WTC11 (cell line): ENCODE measurements around the gene TRIM44. TPM values are rescaled to one million over a fixed set of nuclear protein-coding genes. Genes with fewer than 3 reads are reported as not detected.

Experiments used
- EMX1 ChIP-seq: fragments of 250-450 bp; sonication (Bioruptor Pico); IDR thresholded peaks from 2 replicates; pipeline ENCODE4 v1.8.0; 2021; ENCODE audit warnings: mild to moderate bottlenecking
- ESRRA ChIP-seq: sonication (generic); formaldehyde crosslinking; IDR thresholded peaks from 2 replicates; pipeline ENCODE4 v1.8.1; 2022; ENCODE audit warnings: mild to moderate bottlenecking, missing genetic modification reagents, borderline replicate concordance
- ETV6 ChIP-seq: sonication (generic); formaldehyde crosslinking; IDR thresholded peaks from 2 replicates; pipeline ENCODE4 v1.8.1; 2022; ENCODE audit warnings: mild to moderate bottlenecking, missing genetic modification reagents
- HMGA2 ChIP-seq: fragments of 250-450 bp; sonication (Bioruptor Pico); IDR thresholded peaks from 2 replicates; pipeline ENCODE4 v1.4.0; 2021; ENCODE audit warnings: mild to moderate bottlenecking, moderate library complexity
- IRF1 ChIP-seq: sonication (generic); formaldehyde crosslinking; IDR thresholded peaks from 2 replicates; pipeline ENCODE4 v1.8.0; 2023; ENCODE audit warnings: missing genetic modification reagents
- MXD4 ChIP-seq: fragments of 250-450 bp; sonication (Bioruptor Pico); IDR thresholded peaks from 2 replicates; pipeline ENCODE4 v1.8.0; 2021; ENCODE audit warnings: mild to moderate bottlenecking, moderate library complexity, borderline replicate concordance
- MYBL2 ChIP-seq: sonication (generic); formaldehyde crosslinking; IDR thresholded peaks from 2 replicates; pipeline ENCODE4 v1.8.1; 2023; ENCODE audit warnings: mild to moderate bottlenecking, moderate library complexity, missing genetic modification reagents
- RELA ChIP-seq: sonication (generic); formaldehyde crosslinking; IDR thresholded peaks from 2 replicates; pipeline ENCODE4 v1.8.1; 2022; ENCODE audit warnings: missing genetic modification reagents, mild to moderate bottlenecking, borderline replicate concordance
- SOX15 ChIP-seq: fragments of 250-450 bp; sonication (Bioruptor Pico); IDR thresholded peaks from 2 replicates; pipeline ENCODE4 v1.9.0; 2021; ENCODE audit warnings: mild to moderate bottlenecking
- TCF7 ChIP-seq: sonication (generic); formaldehyde crosslinking; IDR thresholded peaks from 2 replicates; pipeline ENCODE4 v1.8.0; 2022; ENCODE audit warnings: mild to moderate bottlenecking, low read depth, missing genetic modification reagents, moderate library complexity
- TEAD1 ChIP-seq: sonication (generic); formaldehyde crosslinking; IDR thresholded peaks from 2 replicates; pipeline ENCODE4 v1.8.0; 2022; ENCODE audit warnings: mild to moderate bottlenecking, missing genetic modification reagents
- ZMAT4 ChIP-seq: fragments of 250-450 bp; sonication (Bioruptor Pico); IDR thresholded peaks from 2 replicates; pipeline ENCODE4 v1.9.0; 2021; ENCODE audit warnings: mild to moderate bottlenecking
- ZNF121 ChIP-seq: sonication (generic); formaldehyde crosslinking; IDR thresholded peaks from 2 replicates; pipeline ENCODE4 v1.8.0; 2023; ENCODE audit warnings: missing genetic modification reagents
- ZNF219 ChIP-seq: sonication (generic); formaldehyde crosslinking; IDR thresholded peaks from 2 replicates; pipeline ENCODE4 v1.8.0; 2023; ENCODE audit warnings: missing genetic modification reagents, mild to moderate bottlenecking, borderline replicate concordance
- ZNF232 ChIP-seq: sonication (generic); formaldehyde crosslinking; IDR thresholded peaks from 2 replicates; pipeline ENCODE4 v1.8.0; 2022; ENCODE audit warnings: mild to moderate bottlenecking, missing genetic modification reagents
- ZNF281 ChIP-seq: sonication (generic); formaldehyde crosslinking; IDR thresholded peaks from 2 replicates; pipeline ENCODE4 v1.8.0; 2023; ENCODE audit warnings: mild to moderate bottlenecking, missing genetic modification reagents
- ZNF396 ChIP-seq: fragments of 250-450 bp; sonication (Bioruptor Pico); IDR thresholded peaks from 2 replicates; pipeline ENCODE4 v1.8.0; 2021; ENCODE audit warnings: mild to moderate bottlenecking, moderate library complexity, borderline replicate concordance
- total RNA-seq: library from RNA; stranded (reverse); gene quantifications from 3 replicates; pipeline ENCODE4 v1.2.3, GENCODE V29; 2021
- TF ChIP-seq, protein P1 (sequence below): sonication (generic); formaldehyde crosslinking; IDR thresholded peaks from 2 replicates; pipeline ENCODE4 v1.8.0; 2023; ENCODE audit warnings: missing genetic modification reagents, mild to moderate bottlenecking, borderline replicate concordance
- TF ChIP-seq, protein P2 (sequence below): fragments of 200-600 bp; IDR thresholded peaks from 2 replicates; pipeline ENCODE4 v1.8.0; 2022; ENCODE audit warnings: antibody characterized with exemption
- TF ChIP-seq, protein P3 (sequence below): sonication (generic); formaldehyde crosslinking; IDR thresholded peaks from 2 replicates; pipeline ENCODE4 v1.8.1; 2023; ENCODE audit warnings: mild to moderate bottlenecking, missing genetic modification reagents
- TF ChIP-seq, protein P4 (sequence below): sonication (generic); formaldehyde crosslinking; IDR thresholded peaks from 2 replicates; pipeline ENCODE4 v1.8.1; 2022; ENCODE audit warnings: mild to moderate bottlenecking, moderate library complexity, missing genetic modification reagents
- TF ChIP-seq, protein P5 (sequence below): fragments of 250-450 bp; sonication (Bioruptor Pico); IDR thresholded peaks from 2 replicates; pipeline ENCODE4 v1.9.0; 2021; ENCODE audit warnings: mild to moderate bottlenecking

The TRIM44 gene
- total RNA-seq, 1 experiment from 2014 or later = 27.4 TPM

GRCh38 chr11:35619116-35619854 lies 43.3 kb upstream of the TRIM44 start (continued):
- TF ChIP-seq, protein P1, sequence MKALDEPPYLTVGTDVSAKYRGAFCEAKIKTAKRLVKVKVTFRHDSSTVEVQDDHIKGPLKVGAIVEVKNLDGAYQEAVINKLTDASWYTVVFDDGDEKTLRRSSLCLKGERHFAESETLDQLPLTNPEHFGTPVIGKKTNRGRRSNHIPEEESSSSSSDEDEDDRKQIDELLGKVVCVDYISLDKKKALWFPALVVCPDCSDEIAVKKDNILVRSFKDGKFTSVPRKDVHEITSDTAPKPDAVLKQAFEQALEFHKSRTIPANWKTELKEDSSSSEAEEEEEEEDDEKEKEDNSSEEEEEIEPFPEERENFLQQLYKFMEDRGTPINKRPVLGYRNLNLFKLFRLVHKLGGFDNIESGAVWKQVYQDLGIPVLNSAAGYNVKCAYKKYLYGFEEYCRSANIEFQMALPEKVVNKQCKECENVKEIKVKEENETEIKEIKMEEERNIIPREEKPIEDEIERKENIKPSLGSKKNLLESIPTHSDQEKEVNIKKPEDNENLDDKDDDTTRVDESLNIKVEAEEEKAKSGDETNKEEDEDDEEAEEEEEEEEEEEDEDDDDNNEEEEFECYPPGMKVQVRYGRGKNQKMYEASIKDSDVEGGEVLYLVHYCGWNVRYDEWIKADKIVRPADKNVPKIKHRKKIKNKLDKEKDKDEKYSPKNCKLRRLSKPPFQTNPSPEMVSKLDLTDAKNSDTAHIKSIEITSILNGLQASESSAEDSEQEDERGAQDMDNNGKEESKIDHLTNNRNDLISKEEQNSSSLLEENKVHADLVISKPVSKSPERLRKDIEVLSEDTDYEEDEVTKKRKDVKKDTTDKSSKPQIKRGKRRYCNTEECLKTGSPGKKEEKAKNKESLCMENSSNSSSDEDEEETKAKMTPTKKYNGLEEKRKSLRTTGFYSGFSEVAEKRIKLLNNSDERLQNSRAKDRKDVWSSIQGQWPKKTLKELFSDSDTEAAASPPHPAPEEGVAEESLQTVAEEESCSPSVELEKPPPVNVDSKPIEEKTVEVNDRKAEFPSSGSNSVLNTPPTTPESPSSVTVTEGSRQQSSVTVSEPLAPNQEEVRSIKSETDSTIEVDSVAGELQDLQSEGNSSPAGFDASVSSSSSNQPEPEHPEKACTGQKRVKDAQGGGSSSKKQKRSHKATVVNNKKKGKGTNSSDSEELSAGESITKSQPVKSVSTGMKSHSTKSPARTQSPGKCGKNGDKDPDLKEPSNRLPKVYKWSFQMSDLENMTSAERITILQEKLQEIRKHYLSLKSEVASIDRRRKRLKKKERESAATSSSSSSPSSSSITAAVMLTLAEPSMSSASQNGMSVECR (CRISPR knock-in tag) = peak; percentile 89
- TF ChIP-seq ZNF232 (no peak), ZMAT4 (CRISPR knock-in tag) (no peak), HMGA2 (CRISPR knock-in tag) (no peak), MXD4 (CRISPR knock-in tag) (no peak), ESRRA (peak; percentile 92; the same call in 1 of the 2 replicates), ZNF396 (CRISPR knock-in tag) (no peak), TEAD1 (peak; percentile 18; the same call in 1 of the 2 replicates), MYBL2 (CRISPR knock-in tag) (peak; percentile 89), ZNF281 (CRISPR knock-in tag) (peak; percentile 83; the same call in 1 of the 2 replicates), ZNF219 (CRISPR knock-in tag) (0 out of 2 replicates have a peak, but pooled peaks have one; percentile 63), ZNF121 (CRISPR knock-in tag) (peak; percentile 20; the same call in 1 of the 2 replicates), TCF7 (CRISPR knock-in tag) (peak; percentile 61), SOX15 (CRISPR knock-in tag) (no peak), RELA (no peak), IRF1 (peak; percentile 76), EMX1 (CRISPR knock-in tag) (no peak), ETV6 (CRISPR knock-in tag) (peak; percentile 49; the same call in 1 of the 2 replicates)
- TF ChIP-seq, protein P2, sequence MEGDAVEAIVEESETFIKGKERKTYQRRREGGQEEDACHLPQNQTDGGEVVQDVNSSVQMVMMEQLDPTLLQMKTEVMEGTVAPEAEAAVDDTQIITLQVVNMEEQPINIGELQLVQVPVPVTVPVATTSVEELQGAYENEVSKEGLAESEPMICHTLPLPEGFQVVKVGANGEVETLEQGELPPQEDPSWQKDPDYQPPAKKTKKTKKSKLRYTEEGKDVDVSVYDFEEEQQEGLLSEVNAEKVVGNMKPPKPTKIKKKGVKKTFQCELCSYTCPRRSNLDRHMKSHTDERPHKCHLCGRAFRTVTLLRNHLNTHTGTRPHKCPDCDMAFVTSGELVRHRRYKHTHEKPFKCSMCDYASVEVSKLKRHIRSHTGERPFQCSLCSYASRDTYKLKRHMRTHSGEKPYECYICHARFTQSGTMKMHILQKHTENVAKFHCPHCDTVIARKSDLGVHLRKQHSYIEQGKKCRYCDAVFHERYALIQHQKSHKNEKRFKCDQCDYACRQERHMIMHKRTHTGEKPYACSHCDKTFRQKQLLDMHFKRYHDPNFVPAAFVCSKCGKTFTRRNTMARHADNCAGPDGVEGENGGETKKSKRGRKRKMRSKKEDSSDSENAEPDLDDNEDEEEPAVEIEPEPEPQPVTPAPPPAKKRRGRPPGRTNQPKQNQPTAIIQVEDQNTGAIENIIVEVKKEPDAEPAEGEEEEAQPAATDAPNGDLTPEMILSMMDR = no peak
- TF ChIP-seq, protein P3, sequence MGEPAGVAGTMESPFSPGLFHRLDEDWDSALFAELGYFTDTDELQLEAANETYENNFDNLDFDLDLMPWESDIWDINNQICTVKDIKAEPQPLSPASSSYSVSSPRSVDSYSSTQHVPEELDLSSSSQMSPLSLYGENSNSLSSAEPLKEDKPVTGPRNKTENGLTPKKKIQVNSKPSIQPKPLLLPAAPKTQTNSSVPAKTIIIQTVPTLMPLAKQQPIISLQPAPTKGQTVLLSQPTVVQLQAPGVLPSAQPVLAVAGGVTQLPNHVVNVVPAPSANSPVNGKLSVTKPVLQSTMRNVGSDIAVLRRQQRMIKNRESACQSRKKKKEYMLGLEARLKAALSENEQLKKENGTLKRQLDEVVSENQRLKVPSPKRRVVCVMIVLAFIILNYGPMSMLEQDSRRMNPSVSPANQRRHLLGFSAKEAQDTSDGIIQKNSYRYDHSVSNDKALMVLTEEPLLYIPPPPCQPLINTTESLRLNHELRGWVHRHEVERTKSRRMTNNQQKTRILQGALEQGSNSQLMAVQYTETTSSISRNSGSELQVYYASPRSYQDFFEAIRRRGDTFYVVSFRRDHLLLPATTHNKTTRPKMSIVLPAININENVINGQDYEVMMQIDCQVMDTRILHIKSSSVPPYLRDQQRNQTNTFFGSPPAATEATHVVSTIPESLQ (CRISPR knock-in tag) = no peak
- TF ChIP-seq, protein P4, sequence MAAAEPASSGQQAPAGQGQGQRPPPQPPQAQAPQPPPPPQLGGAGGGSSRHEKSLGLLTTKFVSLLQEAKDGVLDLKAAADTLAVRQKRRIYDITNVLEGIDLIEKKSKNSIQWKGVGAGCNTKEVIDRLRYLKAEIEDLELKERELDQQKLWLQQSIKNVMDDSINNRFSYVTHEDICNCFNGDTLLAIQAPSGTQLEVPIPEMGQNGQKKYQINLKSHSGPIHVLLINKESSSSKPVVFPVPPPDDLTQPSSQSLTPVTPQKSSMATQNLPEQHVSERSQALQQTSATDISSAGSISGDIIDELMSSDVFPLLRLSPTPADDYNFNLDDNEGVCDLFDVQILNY (CRISPR knock-in tag) = peak; percentile 88
- TF ChIP-seq, protein P5, sequence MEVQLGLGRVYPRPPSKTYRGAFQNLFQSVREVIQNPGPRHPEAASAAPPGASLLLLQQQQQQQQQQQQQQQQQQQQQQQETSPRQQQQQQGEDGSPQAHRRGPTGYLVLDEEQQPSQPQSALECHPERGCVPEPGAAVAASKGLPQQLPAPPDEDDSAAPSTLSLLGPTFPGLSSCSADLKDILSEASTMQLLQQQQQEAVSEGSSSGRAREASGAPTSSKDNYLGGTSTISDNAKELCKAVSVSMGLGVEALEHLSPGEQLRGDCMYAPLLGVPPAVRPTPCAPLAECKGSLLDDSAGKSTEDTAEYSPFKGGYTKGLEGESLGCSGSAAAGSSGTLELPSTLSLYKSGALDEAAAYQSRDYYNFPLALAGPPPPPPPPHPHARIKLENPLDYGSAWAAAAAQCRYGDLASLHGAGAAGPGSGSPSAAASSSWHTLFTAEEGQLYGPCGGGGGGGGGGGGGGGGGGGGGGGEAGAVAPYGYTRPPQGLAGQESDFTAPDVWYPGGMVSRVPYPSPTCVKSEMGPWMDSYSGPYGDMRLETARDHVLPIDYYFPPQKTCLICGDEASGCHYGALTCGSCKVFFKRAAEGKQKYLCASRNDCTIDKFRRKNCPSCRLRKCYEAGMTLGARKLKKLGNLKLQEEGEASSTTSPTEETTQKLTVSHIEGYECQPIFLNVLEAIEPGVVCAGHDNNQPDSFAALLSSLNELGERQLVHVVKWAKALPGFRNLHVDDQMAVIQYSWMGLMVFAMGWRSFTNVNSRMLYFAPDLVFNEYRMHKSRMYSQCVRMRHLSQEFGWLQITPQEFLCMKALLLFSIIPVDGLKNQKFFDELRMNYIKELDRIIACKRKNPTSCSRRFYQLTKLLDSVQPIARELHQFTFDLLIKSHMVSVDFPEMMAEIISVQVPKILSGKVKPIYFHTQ (CRISPR knock-in tag) = no peak
